ENCODE measurements around the gene IFT74. TPM values are rescaled to one million over a fixed set of nuclear protein-coding genes. Genes with fewer than 3 reads are reported as not detected.

The IFT74 gene
- total and polyA plus RNA-seq, 12 donors, result 5.8 to 13.4 (median 10.9) TPM

DNA sequence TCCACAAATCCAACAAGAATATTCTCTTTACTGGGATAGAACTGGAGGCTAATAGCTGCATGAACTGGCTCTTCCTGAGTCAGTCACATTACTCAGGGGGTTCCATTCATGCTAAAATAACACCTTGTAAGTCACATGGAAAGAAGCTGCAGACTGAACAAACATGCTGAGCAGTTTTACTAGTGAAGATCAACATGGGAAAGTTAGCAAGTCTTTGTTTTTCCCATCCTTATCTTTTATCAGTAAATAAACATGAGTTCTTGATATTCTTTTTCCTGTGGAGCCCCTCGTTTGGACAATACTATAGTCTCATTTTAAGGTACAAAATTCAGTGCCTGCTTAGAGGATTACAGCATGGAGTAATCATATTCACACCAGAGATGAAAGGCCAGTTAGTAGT is 109.1 kb downstream of the IFT74 start:
- WGBS, 2 donors, result 50 to 62% methylated on average over 1 of the region's 1 CpG
- H3K4me3 ChIP-seq, result no peak overlapping the region
- H3K9me3 ChIP-seq, result no peaks in the 10 kb centered on the region
- no peak for DNase-seq
- peaks cover 0 to 13% (median 0%) of the 10 kb centered on the region in 9 donors for H3K4me1 ChIP-seq
- H3K27ac ChIP-seq, result no peak overlapping the region
- H3K36me3 ChIP-seq, result peaks cover 0 to 15% (median 0%) of the 10 kb centered on the region in 9 donors
- ATAC-seq, result no peak
- intact Hi-C loops (cut with DNase I), result no loop called here
- TF ChIP-seq CTCF (IDR thresholded peaks at IDR 0.05), result no peak
- no peaks in the 10 kb centered on the region for H3K27me3 ChIP-seq

DNA sequence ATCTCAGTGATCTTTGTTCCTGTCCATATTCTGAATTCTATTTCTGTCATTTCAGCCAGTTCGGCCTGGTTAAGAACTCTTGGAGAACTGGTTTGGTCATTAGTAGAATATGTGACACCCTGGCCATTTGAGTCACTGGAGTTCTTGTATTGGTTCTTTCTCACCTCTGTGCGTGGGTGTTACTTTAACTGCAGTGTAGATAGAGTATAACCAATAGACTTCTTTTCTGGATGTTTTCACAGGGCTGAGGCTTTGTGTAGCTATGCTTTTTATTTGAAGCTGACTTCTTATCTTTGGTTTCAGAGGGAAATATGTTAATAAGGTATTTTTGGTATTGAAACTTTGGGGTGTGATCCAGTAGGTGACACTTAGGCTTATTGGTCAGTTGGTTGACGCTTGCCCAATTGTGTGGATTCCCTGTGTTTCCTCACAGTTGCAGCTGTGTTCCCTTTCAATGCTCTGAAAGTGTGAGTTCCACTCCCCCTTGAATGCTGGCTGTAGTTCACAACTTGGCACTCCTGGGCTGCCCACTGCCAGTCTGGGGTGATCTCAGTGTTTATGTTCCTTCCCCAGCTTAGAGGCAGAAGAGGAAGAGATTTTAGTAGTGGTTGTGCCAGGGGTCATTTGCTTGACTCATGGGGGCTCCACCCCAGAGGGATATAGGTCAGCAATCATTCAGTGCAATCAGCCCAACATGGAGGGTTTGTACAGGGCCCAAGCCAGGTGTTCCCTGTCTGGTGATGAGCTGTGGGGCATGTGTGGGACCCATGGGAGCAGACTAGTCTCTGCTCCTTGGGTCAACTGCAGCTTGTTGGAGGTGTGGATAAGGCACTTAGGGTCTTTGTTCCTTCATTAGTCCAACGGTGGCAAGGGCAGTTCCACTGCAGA is 117.9 kb downstream of the IFT74 start:
- Histone ChIP-seq H3K36me3 (no peaks in the 10 kb centered on the region), H3K9me3 (no peaks in the 10 kb centered on the region), H3K4me1 (peaks cover 0 to 3% (median 0%) of the 10 kb centered on the region in 9 donors), H3K27ac (no peak overlapping the region), H3K4me3 (no peak overlapping the region), H3K27me3 (no peaks in the 10 kb centered on the region)
- no peak for DNase-seq
- TF ChIP-seq CTCF (IDR thresholded peaks at IDR 0.05), result no peak
- intact Hi-C loops (cut with DNase I), result no loop called here
- WGBS, 2 donors, result 71 to 74% methylated on average over 4 of the region's 4 CpGs
- ATAC-seq, result no peak

GRCh38 chr9:27078685-27079084 is 122.5 kb downstream of the IFT74 start:
- H3K4me3 ChIP-seq, result no peak overlapping the region
- intact Hi-C loops (cut with DNase I), result no loop called here
- ATAC-seq (peak in 6 of 8 donors; percentile 31 to 58 (median 51)), DNase-seq (no peak)
- H3K9me3 ChIP-seq, result no peaks in the 10 kb centered on the region
- no peak for TF ChIP-seq CTCF (IDR thresholded peaks at IDR 0.05)
- H3K4me1 ChIP-seq, result peaks cover 0 to 7% (median 0%) of the 10 kb centered on the region in 9 donors
- no peaks in the 10 kb centered on the region for H3K27me3 ChIP-seq
- no peaks in the 10 kb centered on the region for H3K36me3 ChIP-seq
- peak overlapping the region in 4 of 10 donors; percentile 2 to 50 (median 30) for H3K27ac ChIP-seq
- WGBS, 2 donors, result 60 to 65% methylated on average over 1 of the region's 1 CpG

- DNase-seq, result no peak
- Histone ChIP-seq H3K36me3 (no peaks in the 10 kb centered on the region), H3K27ac (peak overlapping the region in 1 of 10 donors; percentile 5), H3K4me1 (peaks cover 0 to 15% (median 0%) of the 10 kb centered on the region in 9 donors), H3K4me3 (no peak overlapping the region), H3K9me3 (no peaks in the 10 kb centered on the region), H3K27me3 (no peaks in the 10 kb centered on the region)
- no peak for TF ChIP-seq CTCF (IDR thresholded peaks at IDR 0.05)
- no peak for ATAC-seq
- intact Hi-C loops (cut with DNase I), result no loop called here
- 67 to 74% methylated on average over 5 of the region's 5 CpGs for whole genome bisulfite sequencing, 2 donors
These were observed 129.2 kb downstream of the IFT74 start for GRCh38 chr9:27085456-27085855.
